ENCODE measurements around the gene DEUP1. TPM values are rescaled to one million over a fixed set of nuclear protein-coding genes. Genes with fewer than 3 reads are reported as not detected.

DEUP1 gene
- total RNA-seq, 4 donors from 2014 or later, result 0.41 TPM; not detected in 3

DNA sequence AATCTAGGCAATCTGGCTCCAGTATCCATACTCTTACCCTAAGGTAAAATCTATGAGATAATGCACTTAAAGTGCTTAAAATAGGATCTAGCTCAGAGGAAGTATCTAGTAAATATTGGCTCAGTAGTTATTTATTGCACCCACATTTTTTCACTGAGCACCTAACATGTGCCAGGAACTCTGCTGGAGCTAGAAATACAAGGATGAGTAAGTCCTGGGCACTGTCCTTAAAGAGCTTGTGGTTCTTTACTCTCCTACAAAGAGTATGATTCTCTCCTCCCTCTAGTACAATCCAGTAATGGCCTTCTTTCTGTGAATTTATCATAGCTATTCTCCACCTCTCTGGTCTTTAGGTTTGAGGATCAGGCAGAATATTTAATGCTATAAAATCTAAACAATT is 59.2 kb downstream of the DEUP1 start:
- Histone ChIP-seq H3K27ac (no peak overlapping the region), H3K9me3 (no peaks in the 10 kb centered on the region), H3K4me3 (no peak overlapping the region), H3K4me1 (no peaks in the 10 kb centered on the region), H3K36me3 (no peaks in the 10 kb centered on the region), H3K27me3 (no peaks in the 10 kb centered on the region)
- TF ChIP-seq POLR2A (IDR thresholded peaks at IDR 0.05), result no peak
- TF ChIP-seq, protein P1, sequence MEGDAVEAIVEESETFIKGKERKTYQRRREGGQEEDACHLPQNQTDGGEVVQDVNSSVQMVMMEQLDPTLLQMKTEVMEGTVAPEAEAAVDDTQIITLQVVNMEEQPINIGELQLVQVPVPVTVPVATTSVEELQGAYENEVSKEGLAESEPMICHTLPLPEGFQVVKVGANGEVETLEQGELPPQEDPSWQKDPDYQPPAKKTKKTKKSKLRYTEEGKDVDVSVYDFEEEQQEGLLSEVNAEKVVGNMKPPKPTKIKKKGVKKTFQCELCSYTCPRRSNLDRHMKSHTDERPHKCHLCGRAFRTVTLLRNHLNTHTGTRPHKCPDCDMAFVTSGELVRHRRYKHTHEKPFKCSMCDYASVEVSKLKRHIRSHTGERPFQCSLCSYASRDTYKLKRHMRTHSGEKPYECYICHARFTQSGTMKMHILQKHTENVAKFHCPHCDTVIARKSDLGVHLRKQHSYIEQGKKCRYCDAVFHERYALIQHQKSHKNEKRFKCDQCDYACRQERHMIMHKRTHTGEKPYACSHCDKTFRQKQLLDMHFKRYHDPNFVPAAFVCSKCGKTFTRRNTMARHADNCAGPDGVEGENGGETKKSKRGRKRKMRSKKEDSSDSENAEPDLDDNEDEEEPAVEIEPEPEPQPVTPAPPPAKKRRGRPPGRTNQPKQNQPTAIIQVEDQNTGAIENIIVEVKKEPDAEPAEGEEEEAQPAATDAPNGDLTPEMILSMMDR (IDR thresholded peaks at IDR 0.05), result no peak
- no peak for DNase-seq
- intact Hi-C loops (cut with DNase I; ENCODE audit: low total_unique reads), result no loop called here

GRCh38 chr11:93392867-93393266 is 62.3 kb downstream of the DEUP1 start:
- Histone ChIP-seq H3K27ac (peak overlapping the region in 1 of 2 donors; percentile 15), H3K4me3 (no peak overlapping the region), H3K27me3 (no peaks in the 10 kb centered on the region), H3K36me3 (no peaks in the 10 kb centered on the region), H3K9me3 (no peaks in the 10 kb centered on the region), H3K4me1 (no peaks in the 10 kb centered on the region)
- intact Hi-C loops (cut with DNase I; ENCODE audit: low total_unique reads), result no loop called here
- no peak for TF ChIP-seq POLR2A (IDR thresholded peaks at IDR 0.05)
- TF ChIP-seq, protein P1 (IDR thresholded peaks at IDR 0.05), result no peak
- DNase-seq, result no peak

- Histone ChIP-seq H3K27ac (peak overlapping the region in 1 of 2 donors; percentile 15), H3K4me1 (no peaks in the 10 kb centered on the region), H3K27me3 (no peaks in the 10 kb centered on the region), H3K36me3 (no peaks in the 10 kb centered on the region), H3K9me3 (no peaks in the 10 kb centered on the region), H3K4me3 (no peak overlapping the region)
- intact Hi-C loops (cut with DNase I; ENCODE audit: low total_unique reads), result no loop called here
- DNase-seq, result no peak
- no peak for TF ChIP-seq POLR2A (IDR thresholded peaks at IDR 0.05)
- TF ChIP-seq, protein P1 (IDR thresholded peaks at IDR 0.05), result no peak
These were observed 62.8 kb downstream of the DEUP1 start for GRCh38 chr11:93393386-93393785.

- no peak overlapping the region for H3K4me3 ChIP-seq
- no peak overlapping the region for H3K27ac ChIP-seq
- intact Hi-C loops (cut with DNase I; ENCODE audit: low total_unique reads), result no loop called here
- TF ChIP-seq, protein P1 (IDR thresholded peaks at IDR 0.05), result no peak
- no peak for TF ChIP-seq POLR2A (IDR thresholded peaks at IDR 0.05)
- no peak for DNase-seq
- no peaks in the 10 kb centered on the region for H3K4me1 ChIP-seq
- H3K27me3 ChIP-seq, result no peaks in the 10 kb centered on the region
- H3K36me3 ChIP-seq, result no peaks in the 10 kb centered on the region
- no peaks in the 10 kb centered on the region for H3K9me3 ChIP-seq
These were observed 63.9 kb downstream of the DEUP1 start for GRCh38 chr11:93394488-93394887.

- intact Hi-C loops (cut with DNase I; ENCODE audit: low total_unique reads), result no loop called here
- H3K4me1 ChIP-seq, result no peaks in the 10 kb centered on the region
- DNase-seq, result no peak
- no peaks in the 10 kb centered on the region for H3K9me3 ChIP-seq
- H3K27me3 ChIP-seq, result no peaks in the 10 kb centered on the region
- H3K27ac ChIP-seq, result no peak overlapping the region
- no peak overlapping the region for H3K4me3 ChIP-seq
- TF ChIP-seq, protein P1 (IDR thresholded peaks at IDR 0.05), result no peak
- no peak for TF ChIP-seq POLR2A (IDR thresholded peaks at IDR 0.05)
- H3K36me3 ChIP-seq, result no peaks in the 10 kb centered on the region
These were observed 65.8 kb downstream of the DEUP1 start for GRCh38 chr11:93396316-93396715.

Measured in uterus (tissue), 4 donors.